Lower lobe of right lung (tissue), 2 donors: ENCODE results near the gene GGTLC2. TPM values are rescaled to one million over a fixed set of nuclear protein-coding genes. Genes with fewer than 3 reads are reported as not detected.
"Not testable (repeated sequence)": the region's sequence is repeated elsewhere in the genome, so short reads cannot be mapped to it uniquely, and the experiment has no call there.

Source experiments
- ATAC-seq, 2 donors: fragments of 200-7000 bp; cut with Tn5 transposase; one replicate each; pipeline ENCODE4 v1.9.1; 2020 to 2022; ENCODE audit warnings: mild to moderate bottlenecking in 2 of 2, moderate library complexity in 2 of 2
- DNase-seq: peaks from one replicate; pipeline ENCODE4 v3.0.0-alpha.2; 2020
- H3K27ac ChIP-seq: fragments of 200-600 bp; one replicate; pipeline ENCODE4 v1.8.0; 2022
- H3K27me3 ChIP-seq: fragments of 200-600 bp; one replicate; pipeline ENCODE4 v1.8.0; 2022; ENCODE audit warnings: low read depth
- H3K36me3 ChIP-seq: fragments of 200-600 bp; one replicate; pipeline ENCODE4 v1.8.0; 2022; ENCODE audit warnings: mild to moderate bottlenecking
- H3K4me1 ChIP-seq: fragments of 200-600 bp; one replicate; pipeline ENCODE4 v1.8.0; 2022
- H3K4me3 ChIP-seq: fragments of 200-600 bp; one replicate; pipeline ENCODE4 v1.8.0; 2022; ENCODE audit warnings: mild to moderate bottlenecking
- H3K9me3 ChIP-seq: fragments of 200-600 bp; one replicate; pipeline ENCODE4 v1.8.0; 2022
- intact Hi-C: fragments of 100-400 bp; cut with DNase I; formaldehyde crosslinking; loops from one replicate; pipeline ENCODE4 v1.11.0; 2022
- total RNA-seq: library from RNA; stranded (reverse); fragmentation: NEBNext Ultra II Directional; extraction: Animal tissue kit (Norgen Biotek cat#: 25700); gene quantifications from one replicate; pipeline ENCODE4 v1.2.1, GENCODE V29; 2021
- TF ChIP-seq, protein P1 (sequence below): fragments of 200-600 bp; IDR thresholded peaks from one replicate; pipeline ENCODE4 v1.8.0; 2022; ENCODE audit warnings: antibody characterized with exemption, mild to moderate bottlenecking
- donor health status: DM: no; HTN: yes; CAD: no; lungs with severe emphysema.

GGTLC2 gene
- total RNA-seq, 1 donor from 2014 or later, result 2.7 TPM

DNA sequence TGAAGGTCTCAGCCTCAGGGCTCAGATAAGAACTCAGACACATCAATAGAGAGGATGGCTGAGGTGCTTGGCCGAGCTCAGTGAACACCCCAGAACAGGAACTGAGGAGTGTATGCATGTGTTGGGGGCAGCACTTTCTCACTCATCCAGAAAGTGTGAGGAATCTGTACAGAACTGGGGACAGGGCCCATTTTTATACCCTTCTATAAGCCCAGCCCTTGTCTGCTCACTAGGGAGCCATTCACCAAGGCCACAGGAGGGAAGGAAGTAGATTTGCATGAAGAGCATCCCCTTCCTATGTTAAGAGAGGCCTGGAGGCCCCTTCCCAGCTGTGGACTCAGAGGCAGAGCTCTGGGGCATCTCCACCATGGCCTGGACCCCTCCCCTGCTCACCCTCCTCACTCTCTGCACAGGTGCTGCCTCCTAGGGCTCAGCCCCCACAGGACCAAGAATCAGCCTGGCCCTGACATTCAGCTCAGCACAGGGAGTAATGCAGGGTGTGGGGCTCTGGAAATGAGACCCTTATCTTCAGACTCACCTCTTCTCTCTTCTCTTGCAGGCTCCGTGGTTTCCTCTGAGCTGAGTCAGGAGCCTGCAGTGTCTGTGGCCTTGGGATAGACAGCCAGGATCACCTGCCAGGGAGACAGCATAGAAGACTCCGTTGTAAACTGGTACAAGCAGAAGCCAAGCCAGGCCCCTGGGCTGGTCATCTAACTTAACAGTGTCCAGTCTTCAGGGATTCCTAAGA is 39.9 kb upstream of the GGTLC2 start:
- H3K27ac ChIP-seq, result no peak overlapping the region
- intact Hi-C loops, result no loop called here
- H3K4me3 ChIP-seq, result no peak overlapping the region
- no peak for DNase-seq
- no peaks in the 10 kb centered on the region for H3K9me3 ChIP-seq
- H3K36me3 ChIP-seq, result no peaks in the 10 kb centered on the region
- TF ChIP-seq, protein P1, sequence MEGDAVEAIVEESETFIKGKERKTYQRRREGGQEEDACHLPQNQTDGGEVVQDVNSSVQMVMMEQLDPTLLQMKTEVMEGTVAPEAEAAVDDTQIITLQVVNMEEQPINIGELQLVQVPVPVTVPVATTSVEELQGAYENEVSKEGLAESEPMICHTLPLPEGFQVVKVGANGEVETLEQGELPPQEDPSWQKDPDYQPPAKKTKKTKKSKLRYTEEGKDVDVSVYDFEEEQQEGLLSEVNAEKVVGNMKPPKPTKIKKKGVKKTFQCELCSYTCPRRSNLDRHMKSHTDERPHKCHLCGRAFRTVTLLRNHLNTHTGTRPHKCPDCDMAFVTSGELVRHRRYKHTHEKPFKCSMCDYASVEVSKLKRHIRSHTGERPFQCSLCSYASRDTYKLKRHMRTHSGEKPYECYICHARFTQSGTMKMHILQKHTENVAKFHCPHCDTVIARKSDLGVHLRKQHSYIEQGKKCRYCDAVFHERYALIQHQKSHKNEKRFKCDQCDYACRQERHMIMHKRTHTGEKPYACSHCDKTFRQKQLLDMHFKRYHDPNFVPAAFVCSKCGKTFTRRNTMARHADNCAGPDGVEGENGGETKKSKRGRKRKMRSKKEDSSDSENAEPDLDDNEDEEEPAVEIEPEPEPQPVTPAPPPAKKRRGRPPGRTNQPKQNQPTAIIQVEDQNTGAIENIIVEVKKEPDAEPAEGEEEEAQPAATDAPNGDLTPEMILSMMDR, result no peak
- H3K4me1 ChIP-seq, result no peaks in the 10 kb centered on the region
- no peak for ATAC-seq
- peaks cover 4% of the 10 kb centered on the region for H3K27me3 ChIP-seq

DNA sequence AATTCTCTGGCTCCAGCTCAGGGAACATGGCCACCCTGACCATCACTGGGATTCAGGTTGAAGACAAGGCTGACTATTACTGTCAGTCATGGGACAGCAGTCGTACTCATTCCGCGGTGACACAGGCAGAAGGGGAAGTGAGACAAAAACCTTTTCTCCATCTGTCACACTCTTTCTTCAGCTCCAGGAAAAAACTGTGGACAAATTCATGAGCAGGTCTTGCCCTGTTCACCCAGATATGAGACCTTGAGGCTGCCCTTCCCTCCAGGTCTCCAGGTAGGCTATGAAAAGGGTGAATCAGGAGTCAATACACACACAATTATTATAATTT is 39.4 kb upstream of the GGTLC2 start:
- TF ChIP-seq, protein P1, result no peak
- ATAC-seq, result no peak
- no peaks in the 10 kb centered on the region for H3K4me1 ChIP-seq
- H3K4me3 ChIP-seq, result no peak overlapping the region
- intact Hi-C loops, result no loop called here
- no peak overlapping the region for H3K27ac ChIP-seq
- H3K36me3 ChIP-seq, result no peaks in the 10 kb centered on the region
- DNase-seq, result no peak
- no peaks in the 10 kb centered on the region for H3K9me3 ChIP-seq
- peaks cover 4% of the 10 kb centered on the region for H3K27me3 ChIP-seq

DNA sequence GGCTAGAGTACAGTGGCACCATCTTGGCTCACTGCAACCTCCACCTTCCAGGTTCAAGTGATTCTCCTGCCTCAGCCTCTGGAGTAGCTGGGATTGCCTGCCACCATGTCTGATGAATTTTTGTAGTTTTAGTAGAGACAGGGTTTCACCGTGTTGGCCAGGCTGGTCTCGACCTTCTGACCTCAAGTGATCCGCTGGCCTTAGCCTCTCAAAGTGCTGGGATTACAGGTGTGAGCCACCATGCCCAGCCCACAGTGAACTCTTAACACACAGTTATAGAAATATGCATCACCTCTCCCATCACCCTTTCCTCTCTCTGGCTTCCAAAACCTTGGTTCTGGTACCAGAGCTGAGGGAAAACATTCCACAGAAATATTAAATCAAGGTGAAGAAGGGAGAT is 36.4 kb upstream of the GGTLC2 start:
- DNase-seq, H3K4me3 ChIP-seq, ATAC-seq, intact Hi-C loops, H3K36me3 ChIP-seq, H3K4me1 ChIP-seq, H3K9me3 ChIP-seq, H3K27me3 ChIP-seq, H3K27ac ChIP-seq: not testable (repeated sequence)

DNA sequence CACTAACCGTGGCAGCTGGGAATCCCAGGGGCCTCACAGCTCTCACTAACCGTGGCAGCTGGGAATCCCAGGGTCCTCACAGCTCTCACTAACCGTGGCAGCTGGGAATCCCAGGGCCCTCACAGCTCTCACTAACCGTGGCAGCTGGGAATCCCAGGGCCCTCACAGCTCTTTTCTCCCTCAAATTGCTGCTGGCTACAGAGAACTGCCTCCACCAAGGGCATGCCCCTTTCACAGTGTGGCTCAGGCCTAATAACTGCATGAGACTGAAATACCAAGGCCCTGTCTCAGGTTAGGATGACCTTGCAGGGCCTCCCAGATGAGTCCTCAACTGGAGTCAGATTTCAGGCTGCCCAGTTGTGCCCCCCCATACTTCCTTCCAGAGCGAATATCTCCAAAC is 35.1 kb upstream of the GGTLC2 start:
- Histone ChIP-seq H3K4me1 (no peaks in the 10 kb centered on the region), H3K4me3 (no peak overlapping the region), H3K27me3 (peaks cover 4% of the 10 kb centered on the region), H3K27ac (no peak overlapping the region), H3K36me3 (no peaks in the 10 kb centered on the region), H3K9me3 (no peaks in the 10 kb centered on the region)
- intact Hi-C loops, result no loop called here
- no peak for ATAC-seq
- TF ChIP-seq, protein P1, result no peak
- DNase-seq, result no peak

DNA sequence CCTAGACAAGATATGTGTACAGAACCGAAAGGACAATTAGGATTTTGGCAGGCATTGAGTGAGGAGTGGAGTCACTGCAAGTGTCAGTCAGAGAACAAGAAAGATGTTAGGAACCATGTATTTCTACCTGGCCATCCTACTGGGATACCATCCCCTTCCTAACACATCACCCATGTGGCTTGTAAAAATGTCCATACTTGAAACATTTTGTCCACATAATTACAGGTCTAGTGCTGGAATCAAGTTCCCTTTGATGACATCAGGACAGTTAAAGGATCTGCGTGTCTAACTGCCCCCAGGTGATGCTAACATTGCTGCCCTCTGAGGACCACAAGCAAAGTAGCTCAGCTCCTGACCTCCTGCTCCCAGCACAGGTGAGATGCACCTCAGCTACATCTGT is 31.9 kb upstream of the GGTLC2 start:
- TF ChIP-seq, protein P1, result no peak
- intact Hi-C loops, result no loop called here
- no peaks in the 10 kb centered on the region for H3K4me1 ChIP-seq

DNA sequence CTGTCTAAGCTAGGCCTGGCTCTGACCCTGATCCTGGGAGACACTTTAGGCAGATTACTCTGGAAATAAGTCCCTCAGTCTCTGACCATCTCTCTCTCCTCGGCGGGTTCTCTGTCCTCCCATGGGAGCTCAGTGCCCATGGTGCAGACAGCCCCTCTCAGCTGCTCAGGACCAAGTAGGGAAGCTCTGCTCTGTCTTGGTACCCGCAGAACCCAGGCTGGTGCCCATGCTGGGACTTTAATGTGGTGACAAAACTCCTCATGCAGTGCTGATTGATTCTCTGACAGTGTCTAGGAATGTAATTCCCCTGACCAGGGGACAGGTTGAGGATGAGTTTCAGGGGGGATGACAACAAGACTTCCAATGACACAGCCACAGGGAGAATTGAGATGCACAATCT is 30.3 kb upstream of the GGTLC2 start:
- Histone ChIP-seq H3K36me3 (no peaks in the 10 kb centered on the region), H3K9me3 (no peaks in the 10 kb centered on the region), H3K4me3 (no peak overlapping the region), H3K27ac (no peak overlapping the region), H3K27me3 (peaks cover 4% of the 10 kb centered on the region), H3K4me1 (no peaks in the 10 kb centered on the region)
- TF ChIP-seq, protein P1, result no peak
- intact Hi-C loops, result no loop called here
- DNase-seq (no peak), ATAC-seq (no peak)

More for the DNA sequence above, 31.9 kb upstream of the GGTLC2 start:
- DNase-seq (no peak), ATAC-seq (no peak)
- no peak overlapping the region for H3K27ac ChIP-seq
- peaks cover 4% of the 10 kb centered on the region for H3K27me3 ChIP-seq
- H3K9me3 ChIP-seq, result no peaks in the 10 kb centered on the region
- H3K36me3 ChIP-seq, result no peaks in the 10 kb centered on the region
- H3K4me3 ChIP-seq, result no peak overlapping the region
